AML-193 (cell line): ENCODE data around the gene GAMT.

Experiments used
- DNase-seq, 2 experiments: peaks; one replicate each; lab custom pipeline; 2025; lab: John Stamatoyannopoulos, UW

The GAMT gene

DNA sequence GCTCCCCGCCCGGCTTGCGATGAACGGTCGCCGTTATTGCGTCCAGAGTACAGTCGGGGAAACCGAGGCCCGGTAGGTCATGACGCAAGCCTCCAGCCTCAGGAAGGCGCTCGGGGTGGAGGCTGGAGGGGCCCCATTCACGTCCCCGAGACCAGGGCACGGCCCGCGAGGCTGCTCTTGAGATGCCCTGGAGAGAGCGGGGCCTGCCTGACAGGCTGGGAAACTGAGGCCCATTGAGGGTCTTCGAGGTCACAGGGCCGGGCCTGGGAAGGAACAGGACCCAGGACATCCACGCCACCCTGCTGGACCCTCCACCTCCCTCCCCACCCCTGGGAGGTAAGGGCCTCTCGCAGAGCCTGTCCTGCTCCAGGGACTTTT is 17.3 kb downstream of the GAMT start:
- DNase-seq = no peak

DNA sequence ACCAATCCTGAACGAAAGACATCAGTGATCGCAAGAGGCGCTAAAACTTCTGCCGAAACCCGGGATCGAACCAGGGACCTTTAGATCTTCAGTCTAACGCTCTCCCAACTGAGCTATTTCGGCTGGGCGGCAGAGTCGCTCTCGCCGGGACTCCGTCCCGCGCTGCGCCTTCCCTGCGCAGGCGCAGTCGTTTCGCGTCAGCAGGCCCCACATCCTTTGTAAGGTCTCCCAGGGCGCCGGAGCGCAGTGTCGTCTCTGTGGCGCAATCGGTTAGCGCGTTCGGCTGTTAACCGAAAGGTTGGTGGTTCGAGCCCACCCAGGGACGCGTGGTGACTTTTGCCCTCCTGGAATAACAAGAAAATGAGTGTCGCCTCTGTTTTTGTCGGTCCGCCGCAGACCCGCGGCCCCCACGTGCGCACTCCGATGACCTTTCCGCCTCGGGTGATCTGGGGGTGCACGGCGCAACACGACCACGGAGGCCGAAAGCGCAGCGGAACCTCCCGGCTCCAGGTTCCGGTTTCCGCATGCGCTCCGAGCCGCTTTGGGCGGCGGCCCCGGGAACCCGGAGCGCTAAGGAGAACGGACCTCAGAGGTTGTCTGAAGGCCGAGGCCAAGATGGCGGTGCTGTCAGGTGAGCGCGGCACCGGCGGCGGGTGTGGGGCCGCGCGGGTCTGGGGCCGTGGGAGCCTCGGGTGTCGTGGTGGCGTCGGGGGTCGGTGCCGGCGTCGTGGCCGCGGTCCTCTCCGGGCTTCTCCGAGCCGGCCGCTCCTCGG is 17.8 kb downstream of the GAMT start, which contains the start of gene NDUFS7:
NDUFS7 (plus strand) TSS at position 596 of the 773 bp plus-strand sequence; CDS start at position 616, 20 bp downstream.
- peak; percentile 73 to 79 for DNase-seq

DNA sequence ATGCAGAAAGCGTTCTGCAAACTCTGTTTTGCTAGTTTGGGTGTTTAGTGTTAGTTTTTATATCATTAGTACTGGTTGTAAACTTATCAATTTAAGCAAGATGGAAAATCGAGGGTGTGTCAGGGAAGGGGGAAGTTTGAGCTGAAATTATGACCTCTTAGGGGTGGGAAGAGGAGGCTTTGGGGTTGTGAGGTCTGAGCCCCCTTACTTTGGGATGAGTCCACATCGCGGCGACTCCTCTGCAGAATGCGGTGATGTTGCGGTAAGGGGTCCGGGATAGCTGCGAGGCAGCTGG is 18.4 kb downstream of the GAMT start:
- DNase-seq = no peak

DNA sequence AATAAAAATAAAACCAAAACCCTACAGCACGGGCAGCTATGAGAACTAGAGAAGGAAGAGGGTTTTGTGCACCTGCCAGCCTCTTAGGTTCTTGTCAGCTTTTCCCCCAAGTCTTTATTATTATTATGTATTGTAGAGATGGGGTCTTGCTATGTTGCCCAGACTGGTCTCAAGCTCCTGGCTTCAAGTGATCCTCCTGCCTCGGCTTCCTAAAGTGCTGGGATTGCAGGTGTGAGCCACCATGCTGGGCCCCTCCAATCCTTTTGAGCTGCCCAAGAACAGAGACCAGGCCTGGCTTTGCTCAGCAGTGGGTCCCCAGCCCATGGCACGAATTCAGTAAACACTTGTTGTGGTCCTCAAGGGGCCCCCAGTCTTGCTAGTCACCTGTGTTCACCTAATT is 19.1 kb downstream of the GAMT start:
- DNase-seq = no peak

GRCh38 chr19:1379961-1380489 is 21.3 kb downstream of the GAMT start:
- DNase-seq = no peak

DNA sequence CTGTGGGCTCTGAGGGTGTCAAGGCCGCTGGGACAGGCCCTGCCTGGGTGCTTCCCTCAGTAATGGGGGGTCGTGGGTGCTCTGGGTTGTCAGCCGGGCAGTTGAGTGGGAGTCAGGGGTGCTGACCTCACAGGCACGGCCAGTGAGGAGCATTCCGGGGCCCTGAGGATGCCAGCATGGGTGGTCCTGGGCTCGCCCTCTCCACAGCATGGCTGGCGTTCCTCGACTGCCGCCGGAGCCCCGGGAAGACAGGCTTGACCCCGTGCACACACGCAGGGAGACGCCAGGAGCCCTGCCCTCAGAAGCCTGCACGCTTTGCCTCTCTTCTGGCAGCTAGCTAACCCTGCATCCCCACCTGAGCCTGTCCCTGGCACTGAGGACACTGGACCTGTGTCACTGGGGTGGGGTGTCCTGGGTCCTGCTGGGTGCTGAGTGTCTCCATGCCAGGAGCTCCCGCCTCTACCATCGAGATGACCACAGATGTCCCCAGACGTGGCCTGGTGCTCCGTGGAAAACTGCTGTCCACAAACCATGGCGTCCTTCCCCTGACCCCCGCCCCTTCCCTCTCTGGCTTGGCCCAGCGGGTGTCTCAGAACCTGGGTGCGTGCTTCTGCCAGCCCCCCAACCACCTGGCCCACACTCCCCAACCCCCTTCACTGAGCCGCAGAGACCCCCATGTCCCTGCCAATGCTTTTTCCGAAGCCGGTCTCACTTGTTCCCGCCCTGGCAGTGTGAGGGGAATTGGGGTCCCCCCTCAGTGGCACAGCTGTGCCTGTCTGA is 22.0 kb downstream of the GAMT start:
- DNase-seq = no peak

GRCh38 chr19:1377965-1378785 is 23.2 kb downstream of the GAMT start:
- no peak for DNase-seq

- DNase-seq = no peak
These were observed 24.0 kb downstream of the GAMT start for GRCh38 chr19:1377176-1377964.

- DNase-seq = no peak
These were observed 24.9 kb downstream of the GAMT start for GRCh38 chr19:1376415-1376805.

GRCh38 chr19:1374250-1374577 is 27.1 kb downstream of the GAMT start:
- no peak for DNase-seq

- DNase-seq = no peak
These were observed 27.6 kb downstream of the GAMT start for GRCh38 chr19:1373534-1374249.

- DNase-seq = no peak
These were observed 28.3 kb downstream of the GAMT start for GRCh38 chr19:1373042-1373533.

- DNase-seq = no peak
These were observed 30.6 kb downstream of the GAMT start for GRCh38 chr19:1370579-1371361.

GRCh38 chr19:1369214-1369805 is 32.0 kb downstream of the GAMT start:
- no peak for DNase-seq

GRCh38 chr19:1366899-1367870 is 34.2 kb downstream of the GAMT start:
- no peak for DNase-seq

DNA sequence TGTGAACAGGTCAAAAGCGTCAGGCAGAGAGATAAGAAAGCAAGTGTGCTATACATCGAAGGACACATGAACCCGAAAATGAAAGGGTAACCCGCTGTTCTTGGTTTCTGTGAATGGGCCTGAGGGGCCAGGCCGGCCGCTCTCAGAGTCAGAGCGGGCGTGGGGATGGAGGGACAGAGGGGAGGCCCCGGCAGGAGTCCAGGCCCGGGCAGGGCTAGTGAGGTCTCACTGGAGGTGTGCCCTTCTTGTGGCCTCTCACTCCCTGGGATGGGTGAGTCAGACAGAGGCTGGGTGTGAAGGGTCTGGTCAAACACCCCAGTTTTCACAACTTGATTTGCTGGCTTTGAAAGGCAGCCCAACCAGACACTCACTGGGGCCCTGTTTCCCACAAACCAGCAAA is 35.0 kb downstream of the GAMT start:
- no peak for DNase-seq

DNA sequence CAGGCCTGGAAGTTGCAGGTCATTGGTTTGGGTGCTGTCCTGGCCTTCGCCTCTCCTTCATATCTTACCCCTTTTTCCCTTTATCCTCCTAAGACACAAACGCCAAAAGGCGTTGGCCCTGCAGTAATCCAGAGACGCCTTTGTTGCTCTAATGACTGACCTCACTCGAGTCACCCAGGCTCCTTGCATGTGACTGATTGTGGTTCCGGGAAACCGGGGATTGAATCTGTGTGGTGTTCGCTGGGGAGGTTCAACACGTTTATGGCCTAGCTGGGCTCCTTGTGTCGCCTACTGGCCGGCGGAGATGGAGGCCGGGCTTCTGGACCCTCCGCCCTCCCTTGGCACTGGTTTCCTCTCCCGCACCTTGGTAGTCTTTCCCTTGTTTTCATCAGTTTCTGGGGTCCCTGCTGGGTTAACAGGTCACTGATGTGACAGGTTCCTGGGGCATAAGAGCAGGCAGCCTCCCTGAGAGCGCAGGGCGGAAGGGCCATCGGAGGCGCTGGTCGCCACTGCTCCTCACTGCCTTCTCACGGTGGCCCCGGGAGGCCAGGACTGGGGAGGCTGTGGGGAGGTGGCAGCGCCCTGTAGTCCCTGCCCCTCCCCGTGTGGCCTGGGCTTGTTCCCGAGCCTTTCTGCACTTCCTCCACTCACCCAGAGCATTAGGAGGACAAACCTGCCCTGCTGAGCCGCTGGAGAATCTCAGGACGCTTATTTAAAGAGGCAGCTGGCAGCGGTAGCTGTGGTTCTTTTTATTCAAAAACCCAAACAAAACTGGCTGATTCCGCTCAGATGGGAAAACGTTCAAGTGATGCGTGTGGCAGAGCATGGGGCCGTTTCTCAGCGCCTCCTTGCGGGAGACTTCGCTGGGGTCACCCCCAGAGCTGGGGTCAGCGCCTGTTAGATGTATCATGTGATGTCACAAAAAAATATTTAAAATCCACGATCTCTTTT is 35.7 kb downstream of the GAMT start:
- DNase-seq = no peak
